T-helper 17 cell (primary cell): ENCODE data around the gene GRID2. TPM values are rescaled to one million over a fixed set of nuclear protein-coding genes. Genes with fewer than 3 reads are reported as not detected.

Experiments used
- ATAC-seq: fragments of 150-1000 bp; cut with Tn5 transposase; 2 replicates; pipeline ENCODE4 v1.10.0; 2021; ENCODE audit warnings: mild to moderate bottlenecking, moderate library complexity
- DNase-seq, 3 donors: peaks; one replicate each; pipeline versions ENCODE4 v3.0.0 to v3.0.0-alpha.2; 2020 to 2021
- H3K9me3 ChIP-seq: one replicate; pipeline ENCODE4 v1.7.0; 2013; ENCODE audit warnings: low read length, mild to moderate bottlenecking; ENCODE audit not compliant: control insufficient read depth, poor library complexity, severe bottlenecking
- H3K27ac Mint-ChIP-seq: one replicate; pipeline ENCODE4 v1.8.0; 2022; ENCODE audit warnings: mild to moderate bottlenecking, moderate library complexity, mixed read lengths
- H3K27me3 Mint-ChIP-seq: one replicate; pipeline ENCODE4 v1.8.0; 2022; ENCODE audit warnings: mixed read lengths
- H3K36me3 Mint-ChIP-seq: one replicate; pipeline ENCODE4 v1.8.0; 2022; ENCODE audit warnings: low read depth, mixed read lengths
- H3K4me1 Mint-ChIP-seq: one replicate; pipeline ENCODE4 v1.8.0; 2022; ENCODE audit warnings: mild to moderate bottlenecking, mixed read lengths
- H3K4me3 Mint-ChIP-seq: one replicate; pipeline ENCODE4 v1.8.0; 2022; ENCODE audit warnings: mild to moderate bottlenecking, moderate library complexity, mixed read lengths
- total RNA-seq, 4 donors: library from RNA in 2 of 4; stranded (reverse) in 2 of 4; gene quantifications; one replicate each; pipeline ENCODE4 v1.2.3 and lab custom pipeline; 2022 to 2026

The GRID2 gene
- total RNA-seq, 2 donors from 2014 or later = not detected

- Mint-ChIP-seq H3K27me3 (no peaks in the 10 kb centered on the region), H3K27ac (no peak overlapping the region), H3K36me3 (no peaks in the 10 kb centered on the region), H3K4me3 (no peak overlapping the region), H3K4me1 (no peaks in the 10 kb centered on the region)
- H3K9me3 ChIP-seq = no peaks in the 10 kb centered on the region
- no peak for DNase-seq
- no peak for ATAC-seq
These were observed 854.2 kb downstream of the GRID2 start for GRCh38 chr4:93157986-93158385.

GRCh38 chr4:93168053-93168452, 864.3 kb downstream of the GRID2 start:
- Mint-ChIP-seq H3K27me3 (no peaks in the 10 kb centered on the region), H3K27ac (no peak overlapping the region), H3K4me1 (no peaks in the 10 kb centered on the region), H3K4me3 (no peak overlapping the region), H3K36me3 (no peaks in the 10 kb centered on the region)
- no peaks in the 10 kb centered on the region for H3K9me3 ChIP-seq
- no peak for DNase-seq
- ATAC-seq = no peak

- Mint-ChIP-seq H3K36me3 (no peaks in the 10 kb centered on the region), H3K27me3 (no peaks in the 10 kb centered on the region), H3K4me3 (no peak overlapping the region), H3K27ac (no peak overlapping the region), H3K4me1 (no peaks in the 10 kb centered on the region)
- no peaks in the 10 kb centered on the region for H3K9me3 ChIP-seq
- no peak for DNase-seq
- ATAC-seq = no peak
These were observed 866.2 kb downstream of the GRID2 start for GRCh38 chr4:93169966-93170365.

- Mint-ChIP-seq H3K4me1 (no peaks in the 10 kb centered on the region), H3K4me3 (no peak overlapping the region), H3K27me3 (no peaks in the 10 kb centered on the region), H3K27ac (no peak overlapping the region), H3K36me3 (no peaks in the 10 kb centered on the region)
- no peaks in the 10 kb centered on the region for H3K9me3 ChIP-seq
- DNase-seq (no peak), ATAC-seq (no peak)
These were observed 870.8 kb downstream of the GRID2 start for GRCh38 chr4:93174598-93174997.

GRCh38 chr4:93178279-93178678, 874.5 kb downstream of the GRID2 start:
- H3K9me3 ChIP-seq = no peaks in the 10 kb centered on the region
- no peak overlapping the region for H3K27ac Mint-ChIP-seq
- no peaks in the 10 kb centered on the region for H3K36me3 Mint-ChIP-seq
- no peak overlapping the region for H3K4me3 Mint-ChIP-seq
- ATAC-seq = no peak
- H3K4me1 Mint-ChIP-seq = no peaks in the 10 kb centered on the region
- DNase-seq = no peak
- no peaks in the 10 kb centered on the region for H3K27me3 Mint-ChIP-seq

- Mint-ChIP-seq H3K4me1 (no peaks in the 10 kb centered on the region), H3K27ac (no peak overlapping the region), H3K4me3 (no peak overlapping the region), H3K27me3 (no peaks in the 10 kb centered on the region), H3K36me3 (no peaks in the 10 kb centered on the region)
- no peak for DNase-seq
- no peak for ATAC-seq
- H3K9me3 ChIP-seq = no peaks in the 10 kb centered on the region
These were observed 875.3 kb downstream of the GRID2 start for GRCh38 chr4:93179044-93179443.

- Mint-ChIP-seq H3K4me3 (no peak overlapping the region), H3K4me1 (no peaks in the 10 kb centered on the region), H3K36me3 (no peaks in the 10 kb centered on the region), H3K27me3 (no peaks in the 10 kb centered on the region), H3K27ac (no peak overlapping the region)
- no peak for DNase-seq
- H3K9me3 ChIP-seq = no peaks in the 10 kb centered on the region
- no peak for ATAC-seq
These were observed 879.0 kb downstream of the GRID2 start for GRCh38 chr4:93182722-93183121.

- H3K27me3 Mint-ChIP-seq = no peaks in the 10 kb centered on the region
- ATAC-seq (no peak), DNase-seq (no peak)
- no peak overlapping the region for H3K27ac Mint-ChIP-seq
- H3K9me3 ChIP-seq = no peaks in the 10 kb centered on the region
- no peak overlapping the region for H3K4me3 Mint-ChIP-seq
- H3K4me1 Mint-ChIP-seq = no peaks in the 10 kb centered on the region
- no peaks in the 10 kb centered on the region for H3K36me3 Mint-ChIP-seq
These were observed 879.8 kb downstream of the GRID2 start for GRCh38 chr4:93183576-93183975.

- Mint-ChIP-seq H3K4me3 (no peak overlapping the region), H3K4me1 (no peaks in the 10 kb centered on the region), H3K36me3 (no peaks in the 10 kb centered on the region), H3K27me3 (no peaks in the 10 kb centered on the region), H3K27ac (no peak overlapping the region)
- no peaks in the 10 kb centered on the region for H3K9me3 ChIP-seq
- no peak for ATAC-seq
- no peak for DNase-seq
These were observed 880.3 kb downstream of the GRID2 start for GRCh38 chr4:93184053-93184452.

- ATAC-seq = no peak
- no peaks in the 10 kb centered on the region for H3K36me3 Mint-ChIP-seq
- no peaks in the 10 kb centered on the region for H3K27me3 Mint-ChIP-seq
- H3K4me1 Mint-ChIP-seq = no peaks in the 10 kb centered on the region
- no peak overlapping the region for H3K4me3 Mint-ChIP-seq
- no peaks in the 10 kb centered on the region for H3K9me3 ChIP-seq
- no peak for DNase-seq
- no peak overlapping the region for H3K27ac Mint-ChIP-seq
These were observed 883.1 kb downstream of the GRID2 start for GRCh38 chr4:93186846-93187245.

- H3K9me3 ChIP-seq = no peaks in the 10 kb centered on the region
- ATAC-seq = no peak
- Mint-ChIP-seq H3K27ac (no peak overlapping the region), H3K4me1 (no peaks in the 10 kb centered on the region), H3K36me3 (no peaks in the 10 kb centered on the region), H3K4me3 (no peak overlapping the region), H3K27me3 (no peaks in the 10 kb centered on the region)
- DNase-seq = no peak
These were observed 883.7 kb downstream of the GRID2 start for GRCh38 chr4:93187466-93187865.

- ATAC-seq = no peak
- no peaks in the 10 kb centered on the region for H3K36me3 Mint-ChIP-seq
- H3K4me1 Mint-ChIP-seq = no peaks in the 10 kb centered on the region
- H3K9me3 ChIP-seq = no peaks in the 10 kb centered on the region
- H3K27ac Mint-ChIP-seq = no peak overlapping the region
- no peak overlapping the region for H3K4me3 Mint-ChIP-seq
- no peaks in the 10 kb centered on the region for H3K27me3 Mint-ChIP-seq
- no peak for DNase-seq
These were observed 884.1 kb downstream of the GRID2 start for GRCh38 chr4:93187892-93188291.

GRCh38 chr4:93199492-93199891, 895.7 kb downstream of the GRID2 start:
- DNase-seq (no peak), ATAC-seq (no peak)
- Mint-ChIP-seq H3K36me3 (no peaks in the 10 kb centered on the region), H3K4me3 (no peak overlapping the region), H3K4me1 (no peaks in the 10 kb centered on the region), H3K27ac (no peak overlapping the region), H3K27me3 (no peaks in the 10 kb centered on the region)
- H3K9me3 ChIP-seq = no peaks in the 10 kb centered on the region

- no peaks in the 10 kb centered on the region for H3K27me3 Mint-ChIP-seq
- no peaks in the 10 kb centered on the region for H3K9me3 ChIP-seq
- ATAC-seq (no peak), DNase-seq (no peak)
- H3K4me3 Mint-ChIP-seq = no peak overlapping the region
- no peak overlapping the region for H3K27ac Mint-ChIP-seq
- H3K4me1 Mint-ChIP-seq = no peaks in the 10 kb centered on the region
- no peaks in the 10 kb centered on the region for H3K36me3 Mint-ChIP-seq
These were observed 897.8 kb downstream of the GRID2 start for GRCh38 chr4:93201471-93202096.
